ENCODE data around the gene PNLIPRP2. TPM values are rescaled to one million over a fixed set of nuclear protein-coding genes. Genes with fewer than 3 reads are reported as not detected.

The PNLIPRP2 gene
- polyA plus RNA-seq, 1 experiment = not detected

DNA sequence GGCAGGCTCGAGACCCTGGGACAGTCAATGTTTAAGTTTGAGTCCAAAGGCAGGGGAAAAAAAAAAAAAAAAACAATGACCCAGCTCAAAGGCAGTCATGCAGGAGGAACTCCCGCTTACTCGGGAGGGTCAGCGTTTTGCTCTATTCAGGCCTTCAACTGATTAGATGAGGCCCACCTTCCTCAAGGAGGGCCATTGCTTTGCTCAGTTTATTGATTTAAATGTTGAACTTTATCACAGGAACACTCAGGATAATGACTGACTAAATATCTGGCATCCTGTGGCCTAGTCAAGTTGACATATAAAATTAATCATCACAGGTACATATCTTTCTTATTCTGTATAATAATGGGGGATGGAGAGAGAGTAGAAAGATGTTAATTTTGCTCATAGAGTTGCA, 69.0 kb downstream of the PNLIPRP2 start:
- TF ChIP-seq, protein P1, sequence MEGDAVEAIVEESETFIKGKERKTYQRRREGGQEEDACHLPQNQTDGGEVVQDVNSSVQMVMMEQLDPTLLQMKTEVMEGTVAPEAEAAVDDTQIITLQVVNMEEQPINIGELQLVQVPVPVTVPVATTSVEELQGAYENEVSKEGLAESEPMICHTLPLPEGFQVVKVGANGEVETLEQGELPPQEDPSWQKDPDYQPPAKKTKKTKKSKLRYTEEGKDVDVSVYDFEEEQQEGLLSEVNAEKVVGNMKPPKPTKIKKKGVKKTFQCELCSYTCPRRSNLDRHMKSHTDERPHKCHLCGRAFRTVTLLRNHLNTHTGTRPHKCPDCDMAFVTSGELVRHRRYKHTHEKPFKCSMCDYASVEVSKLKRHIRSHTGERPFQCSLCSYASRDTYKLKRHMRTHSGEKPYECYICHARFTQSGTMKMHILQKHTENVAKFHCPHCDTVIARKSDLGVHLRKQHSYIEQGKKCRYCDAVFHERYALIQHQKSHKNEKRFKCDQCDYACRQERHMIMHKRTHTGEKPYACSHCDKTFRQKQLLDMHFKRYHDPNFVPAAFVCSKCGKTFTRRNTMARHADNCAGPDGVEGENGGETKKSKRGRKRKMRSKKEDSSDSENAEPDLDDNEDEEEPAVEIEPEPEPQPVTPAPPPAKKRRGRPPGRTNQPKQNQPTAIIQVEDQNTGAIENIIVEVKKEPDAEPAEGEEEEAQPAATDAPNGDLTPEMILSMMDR (IDR thresholded peaks at IDR 0.05; ENCODE audit: insufficient read depth, low read depth, low read length) = no peak
- 0 out of 2 replicates have a peak, but pooled peaks cover 1% of the 10 kb centered on the region for H3K36me3 ChIP-seq (ENCODE audit: control insufficient read depth, insufficient read depth, low read length)
- POLR2A ChIA-PET = no interaction called here
- H3K27me3 ChIP-seq (ENCODE audit: control insufficient read depth, insufficient read depth, low read length) = no peaks in the 10 kb centered on the region
- H3K4me3 ChIP-seq (ENCODE audit: low read depth, low read length) = no peak overlapping the region
- CTCF ChIA-PET = interaction anchor here (0.6 to 20.0 kb wide), 6 partner anchors 10 to 107 kb away, joined by 3 to 335 read pairs (median 4); no protein-coding TSS in a partner anchor
- DNase-seq (ENCODE audit: low read depth) = no peak

DNA sequence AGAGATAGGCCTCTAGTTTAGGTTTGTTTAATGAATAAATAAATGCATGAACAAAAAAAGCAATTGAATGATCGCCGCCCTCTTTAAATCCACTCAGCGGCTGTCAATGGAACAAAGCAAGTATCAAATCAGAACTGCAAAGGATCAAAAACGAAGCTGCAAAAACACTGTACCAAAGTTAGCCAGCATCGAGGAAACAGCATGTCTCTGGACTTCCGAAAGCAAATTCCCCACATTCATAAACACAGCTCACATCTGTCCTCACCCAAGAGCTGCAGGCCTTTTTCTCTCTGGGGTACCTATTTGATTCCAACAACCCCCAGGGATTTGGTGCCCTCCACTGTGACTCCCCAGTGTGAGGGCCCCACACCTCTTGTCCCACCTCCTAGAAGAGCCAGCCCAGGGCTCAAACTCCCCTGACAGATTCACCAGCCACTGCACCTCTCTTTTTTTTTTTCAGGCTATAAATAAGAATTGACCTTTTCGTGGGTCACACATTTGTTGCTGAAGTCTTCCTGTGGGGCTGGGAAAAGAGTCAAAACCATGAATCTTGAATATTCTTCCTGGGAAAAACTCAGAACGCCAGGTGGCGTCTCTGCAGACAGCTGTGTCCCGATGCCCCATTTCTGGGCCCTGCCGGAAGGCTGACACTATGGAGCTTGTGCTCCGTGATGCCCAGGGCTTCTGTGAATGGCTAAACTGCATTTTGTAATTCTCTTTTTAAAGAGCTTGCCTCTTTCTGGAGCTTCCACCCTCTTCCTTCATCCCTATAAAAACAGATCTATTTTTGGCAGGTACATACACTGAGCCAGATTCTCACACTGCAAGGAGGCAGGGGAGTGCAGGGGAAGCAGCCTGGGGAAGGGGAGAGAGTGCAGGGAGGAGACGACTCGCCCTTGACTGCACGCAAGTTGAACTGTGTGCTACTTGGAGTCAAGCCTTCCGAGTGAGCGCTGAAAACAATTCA, 69.9 kb downstream of the PNLIPRP2 start:
- ChIA-PET CTCF (interaction anchor here (0.9 to 20.0 kb wide), 2 partner anchors 96 to 526 kb away, joined by 3 to 335 read pairs; no protein-coding TSS in a partner anchor), POLR2A (no interaction called here)
- Histone ChIP-seq H3K27me3 (ENCODE audit: control insufficient read depth, insufficient read depth, low read length) (no peaks in the 10 kb centered on the region), H3K4me3 (ENCODE audit: low read depth, low read length) (no peak overlapping the region), H3K36me3 (ENCODE audit: control insufficient read depth, insufficient read depth, low read length) (0 out of 2 replicates have a peak, but pooled peaks cover 1% of the 10 kb centered on the region)
- TF ChIP-seq, protein P1 (IDR thresholded peaks at IDR 0.05; ENCODE audit: insufficient read depth, low read depth, low read length) = no peak
- DNase-seq (ENCODE audit: low read depth) = no peak

DNA sequence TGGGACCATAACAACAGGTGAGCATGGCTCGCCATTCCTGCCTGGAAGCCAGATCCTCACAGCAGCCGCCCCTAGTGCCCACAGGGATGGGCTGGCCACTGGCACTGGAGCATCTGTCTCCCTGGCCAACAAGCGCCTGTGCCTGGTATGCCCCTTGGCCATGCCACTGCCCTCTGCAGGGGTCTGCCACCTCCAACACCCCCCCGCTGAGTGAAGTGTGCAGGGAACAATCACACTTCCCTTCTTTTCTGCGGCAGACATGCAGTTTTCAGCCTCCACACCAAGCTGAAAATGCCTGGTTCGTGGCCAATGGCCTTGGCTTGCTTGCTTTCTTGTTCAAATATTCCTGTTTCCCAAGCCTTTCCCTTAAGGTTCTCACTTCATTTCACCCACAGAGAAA, 70.9 kb downstream of the PNLIPRP2 start:
- TF ChIP-seq, protein P1 (IDR thresholded peaks at IDR 0.05; ENCODE audit: insufficient read depth, low read depth, low read length) = no peak
- no peak for DNase-seq (ENCODE audit: low read depth)
- H3K4me3 ChIP-seq (ENCODE audit: low read depth, low read length) = no peak overlapping the region
- 0 out of 2 replicates have a peak, but pooled peaks cover 1% of the 10 kb centered on the region for H3K36me3 ChIP-seq (ENCODE audit: control insufficient read depth, insufficient read depth, low read length)
- ChIA-PET CTCF (interaction anchor here (0.9 to 20.0 kb wide), 5 partner anchors 8 to 525 kb away, joined by 3 to 335 read pairs (median 4); no protein-coding TSS in a partner anchor), POLR2A (no interaction called here)
- no peaks in the 10 kb centered on the region for H3K27me3 ChIP-seq (ENCODE audit: control insufficient read depth, insufficient read depth, low read length)

DNA sequence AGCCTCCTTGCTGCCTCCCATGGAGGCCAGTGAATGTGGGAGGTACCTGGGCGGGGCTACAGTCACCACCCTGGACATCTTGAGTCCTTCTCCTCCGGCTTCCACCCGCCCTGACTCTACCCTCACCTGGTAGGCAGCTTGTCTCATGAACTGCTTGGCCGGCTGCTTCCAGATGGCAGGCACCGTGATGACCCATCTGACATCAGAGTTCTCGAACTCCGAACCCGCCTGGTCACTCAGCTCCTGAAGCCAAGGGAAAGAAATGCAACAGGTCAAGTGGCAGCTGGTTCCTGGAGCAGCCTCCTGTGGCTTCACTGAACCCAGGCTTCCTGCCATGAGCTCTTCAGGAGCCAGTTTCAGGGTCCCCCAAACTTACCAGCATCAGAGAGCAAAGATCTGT, 71.5 kb downstream of the PNLIPRP2 start:
- POLR2A ChIA-PET = no interaction called here

More for the DNA sequence above, 71.5 kb downstream of the PNLIPRP2 start:
- Histone ChIP-seq H3K4me3 (ENCODE audit: low read depth, low read length) (no peak overlapping the region), H3K36me3 (ENCODE audit: control insufficient read depth, insufficient read depth, low read length) (0 out of 2 replicates have a peak, but pooled peaks cover 1% of the 10 kb centered on the region), H3K27me3 (ENCODE audit: control insufficient read depth, insufficient read depth, low read length) (no peaks in the 10 kb centered on the region)
- CTCF ChIA-PET = interaction anchor here (1.5 to 20.0 kb wide), 4 partner anchors 9 to 95 kb away, joined by 3 to 335 read pairs (median 4); no protein-coding TSS in a partner anchor
- no peak for DNase-seq (ENCODE audit: low read depth)
- TF ChIP-seq, protein P1 (IDR thresholded peaks at IDR 0.05; ENCODE audit: insufficient read depth, low read depth, low read length) = no peak

Measured in BJ (cell line).